Body of pancreas (tissue), 4 donors: ENCODE measurements around the gene IGFBP7.

ENCODE experiments used
- CTCF ChIP-seq, 7 experiments: fragments of 450-650 bp in 4 of 7; fragments of 200-600 bp in 3 of 7; sonication (generic) in 3 of 7; IDR thresholded peaks; one replicate each; pipeline ENCODE4 v1.5.1; 2016 to 2019; ENCODE audit warnings: antibody characterized with exemption in 7 of 7
- POLR2A ChIP-seq, 3 donors: fragments of 450-650 bp; IDR thresholded peaks; one replicate each; pipeline ENCODE4 v1.6.1; 2016; ENCODE audit warnings: antibody characterized with exemption in 3 of 3, mild to moderate bottlenecking in 2 of 3

GRCh38 chr4:57051095-57051494 is 59.1 kb downstream of the IGFBP7 start:
- TF ChIP-seq POLR2A (IDR thresholded peaks at IDR 0.05) (no peak), CTCF (IDR thresholded peaks at IDR 0.05) (no peak)
